GM19239 (cell line): ENCODE results near the gene CIAO3.
A peak's percentile ranks its signal among the peaks of the same experiment; 100 is the strongest.

Experiments used
- DNase-seq: peaks from one replicate; pipeline ENCODE4 v3.0.0; 2011; ENCODE audit warnings: low spot score; ENCODE audit not compliant: insufficient read length
- FAIRE-seq: peaks from 2 replicates; lab custom pipeline; 2011; peaks lifted over from hg19 to GRCh38; lab: Jason Lieb, UNC

The CIAO3 gene

GRCh38 chr16:739560-740458, 988 bp downstream of the CIAO3 start:
- no peak for FAIRE-seq
- DNase-seq = no peak

DNA sequence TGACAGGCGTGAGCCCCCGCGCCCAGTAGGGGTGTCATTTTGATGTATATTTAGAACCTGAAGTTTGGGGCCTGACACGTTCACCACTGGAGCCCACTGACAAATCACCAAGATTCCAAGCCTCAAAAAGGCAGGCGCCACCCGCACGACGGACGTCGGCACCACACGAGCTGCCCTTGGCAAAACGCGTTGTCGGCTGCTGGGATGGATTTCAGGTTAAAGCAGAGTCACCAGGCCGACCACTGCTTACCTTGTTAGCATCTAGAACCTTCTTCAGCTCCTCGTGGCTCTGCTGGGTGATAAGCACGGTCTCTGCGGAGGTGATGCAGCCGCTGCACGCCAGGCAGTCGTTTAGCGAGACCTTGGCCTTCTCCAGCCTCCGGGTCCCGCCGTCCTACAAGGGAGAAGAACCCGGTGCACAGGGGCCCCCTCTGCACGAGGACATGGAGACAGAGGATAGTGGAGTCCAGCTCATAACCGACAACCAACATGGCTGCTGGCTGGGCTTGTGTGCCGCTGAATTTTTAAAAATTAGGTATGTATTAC, 3.8 kb downstream of the CIAO3 start:
- no peak for FAIRE-seq
- no peak for DNase-seq

DNA sequence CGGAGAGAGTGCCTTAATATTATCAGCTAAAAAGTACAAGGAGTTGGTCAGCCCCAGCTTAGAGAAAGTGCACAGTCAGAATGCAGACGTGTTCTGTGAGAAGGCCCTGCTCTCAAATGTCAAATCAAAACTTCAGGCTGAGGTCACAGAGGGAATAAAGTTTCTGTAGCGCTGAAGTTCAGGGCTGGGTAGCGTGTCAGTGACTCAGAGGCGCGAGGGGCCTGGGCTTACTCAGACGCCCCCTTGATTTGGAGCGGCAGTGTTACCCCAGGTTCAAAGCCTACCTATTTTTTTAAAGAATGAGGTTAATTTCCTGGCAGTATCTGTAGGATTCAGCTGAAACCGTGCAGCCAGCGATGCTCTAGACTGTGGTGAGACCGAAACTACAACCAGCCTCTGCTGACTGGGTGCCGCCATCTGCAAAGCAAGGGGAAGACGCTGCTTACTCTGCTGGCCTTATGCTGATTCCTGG, 4.8 kb downstream of the CIAO3 start:
- FAIRE-seq (peak; percentile 68), DNase-seq (no peak)

GRCh38 chr16:734981-735881, 5.6 kb downstream of the CIAO3 start:
- FAIRE-seq (peak; percentile 53), DNase-seq (no peak)

- FAIRE-seq (no peak), DNase-seq (no peak)
These were observed 6.4 kb downstream of the CIAO3 start for GRCh38 chr16:734208-734980.

DNA sequence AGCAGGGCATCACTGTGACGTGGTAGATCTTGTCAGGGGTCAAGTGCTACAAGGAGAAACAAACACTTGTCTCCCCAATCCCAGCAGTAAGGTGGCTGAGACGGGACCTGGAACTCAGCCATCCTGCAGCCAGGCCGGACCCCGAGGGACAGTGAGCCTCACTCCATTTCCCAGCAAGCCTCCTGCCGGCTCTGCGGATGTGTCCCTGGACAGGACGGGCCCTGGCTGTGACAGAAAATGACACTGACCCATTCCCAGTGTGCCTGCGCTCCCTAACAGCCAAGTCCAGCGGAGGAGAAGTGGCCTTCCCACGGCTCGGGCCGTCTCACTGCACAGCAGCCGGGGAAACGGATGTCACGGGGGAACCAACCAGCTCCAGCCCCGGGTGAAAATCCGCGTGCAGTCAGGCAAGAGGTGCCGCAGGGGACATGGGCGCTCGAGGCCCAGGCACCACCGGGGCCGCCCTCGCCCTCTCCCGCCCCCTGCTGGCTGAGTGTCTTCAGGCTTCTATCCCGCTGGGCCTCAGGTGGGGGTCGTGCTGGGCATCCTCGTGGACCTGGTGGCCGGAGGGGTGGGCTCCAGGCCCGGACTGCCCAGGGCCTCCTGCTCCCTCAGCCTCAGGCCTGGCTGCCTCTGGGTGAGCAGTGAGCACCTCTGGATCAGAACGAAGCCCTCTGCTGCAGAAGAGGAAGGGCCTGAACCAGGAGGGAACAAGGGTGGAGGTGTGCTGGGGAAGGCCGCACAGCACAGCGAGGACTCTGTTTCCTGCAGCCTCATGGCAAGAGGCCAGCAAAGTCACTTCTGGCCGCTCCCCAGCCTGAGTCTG, 7.2 kb downstream of the CIAO3 start:
- DNase-seq = no peak
- no peak for FAIRE-seq

- DNase-seq = no peak
- FAIRE-seq = no peak
These were observed 7.9 kb downstream of the CIAO3 start for GRCh38 chr16:732936-733335.

DNA sequence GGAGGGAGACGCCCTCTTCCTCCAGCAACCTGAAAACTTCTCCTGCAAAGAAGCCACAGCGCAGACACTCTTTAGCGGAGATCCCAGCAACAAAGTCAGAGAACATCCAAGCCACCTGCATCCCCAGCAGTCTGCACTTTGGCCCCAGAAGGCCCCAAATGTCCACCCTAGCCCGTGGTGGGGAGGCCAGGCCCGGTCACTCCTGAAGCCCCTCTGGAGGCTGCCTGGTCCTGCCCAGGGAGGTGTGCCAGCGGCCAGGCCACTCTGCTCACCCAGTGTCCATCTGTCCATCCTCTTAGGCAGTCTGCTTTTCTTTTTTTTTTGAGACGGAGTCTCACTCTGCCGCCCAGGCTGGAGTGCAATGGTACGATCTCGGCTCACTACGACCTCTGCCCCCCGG, 8.5 kb downstream of the CIAO3 start:
- DNase-seq = no peak
- FAIRE-seq = no peak

DNA sequence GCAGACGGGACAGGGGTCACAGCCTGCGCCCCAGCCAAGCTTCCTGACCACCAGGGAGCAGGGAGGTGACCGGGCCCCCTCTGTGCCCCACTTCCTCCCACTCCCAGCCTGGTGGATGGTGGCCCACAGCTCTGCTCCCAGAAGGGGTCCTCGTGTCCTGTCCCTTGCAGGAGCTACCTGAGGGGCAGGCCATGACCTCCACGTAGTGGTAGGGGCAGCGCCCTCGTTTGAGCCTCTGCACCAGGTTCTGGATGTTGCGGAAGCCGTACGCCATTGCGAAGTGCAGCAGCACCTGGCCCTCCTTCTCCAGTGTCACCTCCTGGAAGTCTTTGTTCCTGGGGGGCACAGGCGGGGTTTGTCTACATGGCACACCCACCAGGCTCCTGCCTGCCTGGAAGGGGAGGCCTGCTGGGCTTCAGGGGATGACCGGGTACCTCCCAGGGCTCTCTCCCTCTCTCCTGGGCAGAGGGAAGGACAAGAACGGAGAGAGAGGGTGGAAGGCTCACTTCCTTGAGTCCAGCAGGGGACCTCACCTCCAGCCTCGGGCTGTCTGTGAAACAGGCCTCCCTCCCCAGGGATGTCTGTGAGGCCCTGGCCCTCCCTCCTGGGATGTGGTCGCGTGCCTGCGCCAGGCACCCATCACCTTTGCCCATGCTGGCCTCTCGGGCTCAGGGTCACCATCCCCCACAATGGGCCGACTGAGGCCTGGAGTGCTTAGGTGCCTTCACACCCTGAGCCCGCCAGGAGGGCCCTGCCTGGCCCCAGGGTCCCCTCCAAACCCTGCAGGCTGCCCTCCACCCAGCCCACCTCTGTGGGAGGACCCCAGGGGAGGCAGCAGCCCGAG, 9.9 kb downstream of the CIAO3 start:
- FAIRE-seq (no peak), DNase-seq (no peak)

GRCh38 chr16:729768-730665, 10.8 kb downstream of the CIAO3 start:
- DNase-seq (no peak), FAIRE-seq (no peak)

DNA sequence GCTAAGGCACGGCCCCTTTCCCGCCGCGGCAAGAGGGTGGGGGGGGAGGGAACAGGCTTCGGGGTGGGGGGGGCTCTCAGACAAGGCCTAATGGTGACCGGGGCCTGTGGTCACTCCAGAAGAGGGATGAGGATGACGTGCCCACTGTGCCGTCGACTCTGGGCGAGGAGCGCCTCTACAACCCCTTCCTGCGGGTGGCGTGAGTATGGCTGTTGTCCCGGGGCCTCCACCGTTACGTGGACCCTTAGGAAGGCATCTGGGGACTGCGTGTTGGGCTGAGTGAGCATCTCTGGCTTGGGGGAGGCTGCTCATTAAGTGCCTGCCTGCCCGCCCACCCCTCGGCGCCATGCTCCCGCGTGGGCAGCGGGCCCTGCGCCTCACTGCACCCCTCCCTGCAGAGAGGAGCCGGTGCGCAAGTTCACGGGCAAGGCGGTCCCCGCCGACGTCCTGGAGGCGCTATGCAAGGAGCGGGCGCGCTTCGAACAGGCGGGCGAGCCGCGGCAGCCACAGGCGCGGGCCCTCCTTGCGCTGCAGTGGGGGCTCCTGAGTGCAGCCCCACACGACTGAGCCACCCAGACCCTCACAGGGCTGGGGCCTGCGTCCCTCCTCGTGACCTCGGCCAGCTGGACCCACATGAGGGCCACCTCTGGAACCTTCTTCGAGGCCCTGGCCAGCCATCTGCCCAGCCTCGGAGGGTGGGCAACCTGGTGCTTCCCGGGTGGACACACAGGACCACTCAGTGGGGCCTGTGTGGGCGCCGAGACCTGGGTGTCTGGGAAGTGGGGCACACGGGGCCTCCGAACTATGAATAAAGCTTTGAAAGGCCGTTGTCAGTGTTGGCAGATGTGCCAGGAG, 11.7 kb downstream of the CIAO3 start:
- no peak for FAIRE-seq
- DNase-seq = no peak

DNA sequence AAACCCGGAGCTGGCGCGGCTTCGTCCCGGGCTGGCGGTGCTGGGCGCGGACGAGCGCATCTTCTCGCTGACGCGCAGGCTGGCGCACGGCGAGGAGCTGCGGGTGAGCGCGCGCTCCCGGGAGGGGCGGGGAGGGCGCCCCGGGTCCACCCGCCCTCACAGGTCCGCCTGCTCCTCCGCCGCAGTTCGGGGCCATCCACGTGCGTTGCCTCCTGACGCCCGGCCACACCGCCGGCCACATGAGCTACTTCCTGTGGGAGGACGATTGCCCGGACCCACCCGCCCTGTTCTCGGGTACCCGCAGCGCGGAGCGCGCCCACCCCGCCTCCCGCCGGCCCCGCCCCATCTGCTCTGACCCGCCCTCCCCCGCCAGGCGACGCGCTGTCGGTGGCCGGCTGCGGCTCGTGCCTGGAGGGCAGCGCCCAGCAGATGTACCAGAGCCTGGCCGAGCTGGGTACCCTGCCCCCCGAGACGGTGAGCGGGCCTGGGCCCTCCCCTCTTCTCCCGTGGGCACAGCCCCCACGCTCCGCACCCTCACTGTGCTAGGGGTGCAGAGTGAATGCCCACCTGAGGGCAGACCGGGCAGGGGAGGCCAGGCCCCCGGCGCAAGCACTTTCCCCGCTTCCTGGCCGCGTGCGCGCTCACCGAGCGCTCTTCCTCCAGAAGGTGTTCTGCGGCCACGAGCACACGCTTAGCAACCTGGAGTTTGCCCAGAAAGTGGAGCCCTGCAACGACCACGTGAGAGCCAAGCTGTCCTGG, 12.5 kb downstream of the CIAO3 start:
- FAIRE-seq = peak; percentile 87
- DNase-seq = peak; percentile 91

GRCh38 chr16:727291-727977, 13.4 kb downstream of the CIAO3 start:
- DNase-seq (no peak), FAIRE-seq (no peak)

DNA sequence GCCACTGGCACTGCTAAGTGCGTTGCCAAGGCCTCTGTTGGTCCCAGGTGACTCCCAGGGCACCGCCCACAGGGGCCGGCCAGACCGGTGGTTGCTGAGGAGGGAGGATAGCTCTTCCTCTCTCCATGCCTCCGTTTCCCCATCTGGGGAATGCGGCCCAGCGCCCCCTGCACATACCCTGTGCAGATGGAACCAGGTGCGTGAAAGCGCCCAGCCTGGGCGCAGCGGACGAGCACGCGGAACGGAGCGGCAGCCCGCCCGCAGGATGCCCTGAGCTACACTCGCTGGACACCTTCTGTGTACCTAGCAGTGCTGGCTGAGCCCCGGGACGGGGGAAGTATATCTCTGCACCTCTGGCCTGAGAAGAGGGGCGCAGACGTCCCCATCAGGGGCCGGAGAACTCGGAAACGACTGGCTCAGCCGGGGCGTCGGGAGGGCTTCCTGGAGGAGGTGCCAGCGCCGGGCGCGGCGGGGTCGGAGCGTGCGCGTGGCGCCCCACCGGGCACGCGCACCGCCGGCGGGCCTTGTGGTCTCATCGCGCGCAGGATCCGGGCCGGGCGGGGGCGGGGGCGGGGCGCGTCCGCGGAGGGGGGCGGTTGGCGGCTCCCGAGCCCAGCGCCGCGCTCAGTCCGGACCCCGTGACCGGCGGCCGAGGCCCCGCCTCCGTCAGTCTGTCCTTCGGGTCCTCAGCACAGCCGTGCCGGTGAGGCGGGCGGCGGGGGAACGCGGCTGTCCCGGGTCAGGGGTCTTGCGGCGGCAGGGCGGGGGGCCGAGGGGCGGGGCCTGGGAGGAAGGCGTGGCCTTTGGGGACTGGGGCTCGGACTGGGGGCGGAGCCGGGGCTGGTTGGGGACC, 14.1 kb downstream of the CIAO3 start, which contains the start of the genes CCDC78 and HAGHL:
Gene CCDC78 (minus strand): TSS at position 6 of the 853 bp plus-strand sequence. CDS start 76 bp downstream, outside the sequence.
Gene HAGHL (plus strand): TSS at position 669 of the 853 bp plus-strand sequence. CDS start 404 bp downstream, outside the sequence.
- FAIRE-seq = peak; percentile 48
- DNase-seq = peak; percentile 90
